WI38 (cell line): Measurements from ENCODE around the gene ALOX5.

Experiments
- H3K4me3 ChIP-seq: 2 replicates; pipeline ENCODE4 v1.5.1; 2011; ENCODE audit warnings: low read depth, mild to moderate bottlenecking, control low read depth, low read length
- CTCF ChIP-seq: IDR thresholded peaks from 2 replicates; pipeline ENCODE4 v1.5.1; 2012; ENCODE audit warnings: low read depth, mild to moderate bottlenecking, control low read depth, low read length

Gene ALOX5

GRCh38 chr10:45377858-45378257, 3.8 kb downstream of the ALOX5 start:
- H3K4me3 ChIP-seq = no peak overlapping the region
- no peak for TF ChIP-seq CTCF

GRCh38 chr10:45378914-45379726, 5.1 kb downstream of the ALOX5 start:
- TF ChIP-seq CTCF = no peak
- no peak overlapping the region for H3K4me3 ChIP-seq

GRCh38 chr10:45379891-45380540, 6.0 kb downstream of the ALOX5 start:
- no peak overlapping the region for H3K4me3 ChIP-seq
- no peak for TF ChIP-seq CTCF

- no peak for TF ChIP-seq CTCF
- H3K4me3 ChIP-seq = no peak overlapping the region
These were observed 7.0 kb downstream of the ALOX5 start for GRCh38 chr10:45380903-45381620.

GRCh38 chr10:45382591-45382990, 8.6 kb downstream of the ALOX5 start:
- TF ChIP-seq CTCF = no peak
- no peak overlapping the region for H3K4me3 ChIP-seq

- TF ChIP-seq CTCF = no peak
- H3K4me3 ChIP-seq = no peak overlapping the region
These were observed 9.8 kb downstream of the ALOX5 start for GRCh38 chr10:45383682-45384330.

- H3K4me3 ChIP-seq = no peak overlapping the region
- no peak for TF ChIP-seq CTCF
These were observed 12.6 kb downstream of the ALOX5 start for GRCh38 chr10:45386657-45387056.
